Measurements from ENCODE around the gene MED26.
"Not testable (repeated sequence)": the region's sequence is repeated elsewhere in the genome, so short reads cannot be mapped to it uniquely, and the experiment has no call there.

MED26 gene

GRCh38 chr19:16628183-16628983 is at the start of gene MED26:
MED26 (minus strand) TSS chr19:16628204; CDS start chr19:16627943, 261 bp downstream.
- peak within 1 kb of the TSS; percentile 84 for H3K4me2 ChIP-seq (ENCODE audit: insufficient read depth, low read length)
- peaks cover 69% of the 10 kb centered on the region for H3K79me2 ChIP-seq (ENCODE audit: insufficient read depth, low read length)
- TF ChIP-seq, protein P1, sequence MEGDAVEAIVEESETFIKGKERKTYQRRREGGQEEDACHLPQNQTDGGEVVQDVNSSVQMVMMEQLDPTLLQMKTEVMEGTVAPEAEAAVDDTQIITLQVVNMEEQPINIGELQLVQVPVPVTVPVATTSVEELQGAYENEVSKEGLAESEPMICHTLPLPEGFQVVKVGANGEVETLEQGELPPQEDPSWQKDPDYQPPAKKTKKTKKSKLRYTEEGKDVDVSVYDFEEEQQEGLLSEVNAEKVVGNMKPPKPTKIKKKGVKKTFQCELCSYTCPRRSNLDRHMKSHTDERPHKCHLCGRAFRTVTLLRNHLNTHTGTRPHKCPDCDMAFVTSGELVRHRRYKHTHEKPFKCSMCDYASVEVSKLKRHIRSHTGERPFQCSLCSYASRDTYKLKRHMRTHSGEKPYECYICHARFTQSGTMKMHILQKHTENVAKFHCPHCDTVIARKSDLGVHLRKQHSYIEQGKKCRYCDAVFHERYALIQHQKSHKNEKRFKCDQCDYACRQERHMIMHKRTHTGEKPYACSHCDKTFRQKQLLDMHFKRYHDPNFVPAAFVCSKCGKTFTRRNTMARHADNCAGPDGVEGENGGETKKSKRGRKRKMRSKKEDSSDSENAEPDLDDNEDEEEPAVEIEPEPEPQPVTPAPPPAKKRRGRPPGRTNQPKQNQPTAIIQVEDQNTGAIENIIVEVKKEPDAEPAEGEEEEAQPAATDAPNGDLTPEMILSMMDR (IDR thresholded peaks at IDR 0.05; ENCODE audit: borderline replicate concordance, extremely low read depth, low read length, poor library complexity, severe bottlenecking): peak; percentile 29
- TF ChIP-seq EZH2 (IDR thresholded peaks at IDR 0.05; ENCODE audit: borderline replicate concordance, low read depth, low read length, severe bottlenecking): no peak
- DNase-seq: peak; percentile 96
- H3K36me3 ChIP-seq (ENCODE audit: insufficient read depth, low read length): peaks cover 56% of the 10 kb centered on the region
- H3K9ac ChIP-seq (ENCODE audit: low read depth, low read length): peak within 1 kb of the TSS; percentile 99
- H3K4me3 ChIP-seq (ENCODE audit: low read depth in 1 of 2, low read length in 2 of 2): peak within 1 kb of the TSS; percentile 88 to 95
- peaks cover 43% of the 10 kb centered on the region for H4K20me1 ChIP-seq (ENCODE audit: insufficient read depth, low read length)
- H3K27ac ChIP-seq (ENCODE audit: low read length): peak within 1 kb of the TSS; percentile 99
- ATAC-seq (ENCODE audit: insufficient read depth, low read depth): peak; percentile 83
- no peaks in the 10 kb centered on the region for H3K27me3 ChIP-seq (ENCODE audit: insufficient read depth, low read length, poor library complexity)
- peaks cover 47% of the 10 kb centered on the region for H3K4me1 ChIP-seq (ENCODE audit: insufficient read depth, low read length)
- no peaks in the 10 kb centered on the region for H3K9me3 ChIP-seq (ENCODE audit: insufficient read depth, low read length, severe bottlenecking)
- H2AFZ ChIP-seq (ENCODE audit: low read depth, low read length): peak within 1 kb of the TSS; percentile 95

GRCh38 chr19:16677055-16677454 is 49.1 kb upstream of the MED26 start:
- no peaks in the 10 kb centered on the region for H3K79me2 ChIP-seq (ENCODE audit: insufficient read depth, low read length)

DNA sequence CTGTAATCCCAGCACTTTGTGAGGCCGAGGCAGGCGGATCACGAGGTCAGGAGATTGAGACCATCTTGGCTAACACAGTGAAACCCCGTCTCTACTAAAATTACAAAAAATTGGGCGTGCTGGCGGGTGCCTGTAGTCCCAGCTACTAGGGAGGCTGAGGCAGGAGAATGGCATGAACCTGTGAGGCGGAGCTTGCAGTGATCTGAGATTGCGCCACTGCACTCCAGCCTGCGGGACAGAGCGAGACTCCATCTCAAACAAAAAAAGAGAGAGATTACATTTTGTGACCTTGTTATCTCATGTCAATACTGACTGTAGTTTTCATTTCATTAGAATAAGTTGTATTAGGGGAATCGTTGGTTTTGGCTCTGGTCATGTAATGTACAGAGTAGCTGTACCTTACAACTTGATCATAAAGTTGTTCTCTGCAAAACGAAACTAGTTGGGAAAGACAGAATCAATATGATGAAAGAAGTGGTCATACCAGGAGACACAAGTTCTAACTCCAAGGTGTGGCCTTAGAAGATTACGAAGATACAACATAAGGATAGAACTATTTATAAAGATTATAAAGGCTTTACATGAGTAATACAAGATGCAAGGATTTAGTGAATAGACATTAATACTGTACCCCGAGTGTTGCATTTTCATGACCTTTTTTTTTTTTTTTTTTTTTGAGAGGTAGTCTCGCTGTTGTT is 48.2 kb upstream of the MED26 start:
- Histone ChIP-seq H3K4me1 (ENCODE audit: insufficient read depth, low read length) (no peaks in the 10 kb centered on the region), H3K79me2 (ENCODE audit: insufficient read depth, low read length) (no peaks in the 10 kb centered on the region), H3K4me2 (ENCODE audit: insufficient read depth, low read length) (no peak overlapping the region), H4K20me1 (ENCODE audit: insufficient read depth, low read length) (no peaks in the 10 kb centered on the region), H2AFZ (ENCODE audit: low read depth, low read length) (no peak overlapping the region), H3K27me3 (ENCODE audit: insufficient read depth, low read length, poor library complexity) (no peaks in the 10 kb centered on the region), H3K9ac (ENCODE audit: low read depth, low read length) (no peak overlapping the region), H3K9me3 (ENCODE audit: insufficient read depth, low read length, severe bottlenecking) (peaks cover 2% of the 10 kb centered on the region), H3K36me3 (ENCODE audit: insufficient read depth, low read length) (no peaks in the 10 kb centered on the region), H3K27ac (ENCODE audit: low read length) (no peak overlapping the region), H3K4me3 (ENCODE audit: low read depth in 1 of 2, low read length in 2 of 2) (no peak overlapping the region)
- ATAC-seq (ENCODE audit: insufficient read depth, low read depth) (no peak), DNase-seq (no peak)
- no peak for TF ChIP-seq EZH2 (IDR thresholded peaks at IDR 0.05; ENCODE audit: borderline replicate concordance, low read depth, low read length, severe bottlenecking)
- TF ChIP-seq, protein P1 (IDR thresholded peaks at IDR 0.05; ENCODE audit: borderline replicate concordance, extremely low read depth, low read length, poor library complexity, severe bottlenecking): no peak

More at GRCh38 chr19:16677055-16677454, 49.1 kb upstream of the MED26 start:
- H2AFZ ChIP-seq (ENCODE audit: low read depth, low read length): no peak overlapping the region
- DNase-seq: no peak
- H3K4me1 ChIP-seq (ENCODE audit: insufficient read depth, low read length): no peaks in the 10 kb centered on the region
- ATAC-seq (ENCODE audit: insufficient read depth, low read depth): no peak
- H3K9ac ChIP-seq (ENCODE audit: low read depth, low read length): no peak overlapping the region
- TF ChIP-seq EZH2 (IDR thresholded peaks at IDR 0.05; ENCODE audit: borderline replicate concordance, low read depth, low read length, severe bottlenecking): no peak
- TF ChIP-seq, protein P1 (IDR thresholded peaks at IDR 0.05; ENCODE audit: borderline replicate concordance, extremely low read depth, low read length, poor library complexity, severe bottlenecking): no peak
- H3K27ac ChIP-seq (ENCODE audit: low read length): no peak overlapping the region
- no peaks in the 10 kb centered on the region for H4K20me1 ChIP-seq (ENCODE audit: insufficient read depth, low read length)
- no peak overlapping the region for H3K4me3 ChIP-seq (ENCODE audit: low read depth in 1 of 2, low read length in 2 of 2)
- no peak overlapping the region for H3K4me2 ChIP-seq (ENCODE audit: insufficient read depth, low read length)
- peaks cover 2% of the 10 kb centered on the region for H3K9me3 ChIP-seq (ENCODE audit: insufficient read depth, low read length, severe bottlenecking)
- H3K36me3 ChIP-seq (ENCODE audit: insufficient read depth, low read length): no peaks in the 10 kb centered on the region
- no peaks in the 10 kb centered on the region for H3K27me3 ChIP-seq (ENCODE audit: insufficient read depth, low read length, poor library complexity)

DNA sequence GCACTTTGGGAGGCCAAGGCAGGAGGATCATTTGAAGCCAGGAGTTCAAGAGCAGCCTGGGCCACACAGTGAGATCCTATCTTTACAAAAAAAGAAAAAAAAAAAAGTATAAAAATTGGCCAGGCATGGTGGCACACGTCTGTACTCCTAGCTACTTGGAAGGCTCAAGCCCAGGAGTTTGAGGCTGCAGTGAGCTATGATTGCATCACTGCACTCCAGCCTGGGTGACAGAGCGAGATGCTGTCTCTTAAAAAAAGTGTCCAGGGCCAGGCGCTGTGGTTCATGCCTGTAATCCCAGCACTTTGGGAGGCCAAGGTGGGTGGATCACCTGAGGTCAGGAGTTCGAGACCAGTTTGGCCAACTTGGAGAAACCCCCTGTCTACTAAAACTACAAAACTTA is 45.8 kb upstream of the MED26 start:
- H3K27me3 ChIP-seq (ENCODE audit: insufficient read depth, low read length, poor library complexity); H3K79me2 ChIP-seq (ENCODE audit: insufficient read depth, low read length); H3K4me3 ChIP-seq (ENCODE audit: low read depth in 1 of 2, low read length in 2 of 2); H3K9me3 ChIP-seq (ENCODE audit: insufficient read depth, low read length, severe bottlenecking); DNase-seq; H3K4me1 ChIP-seq (ENCODE audit: insufficient read depth, low read length); H3K36me3 ChIP-seq (ENCODE audit: insufficient read depth, low read length); H4K20me1 ChIP-seq (ENCODE audit: insufficient read depth, low read length); H3K4me2 ChIP-seq (ENCODE audit: insufficient read depth, low read length); H3K27ac ChIP-seq (ENCODE audit: low read length); H2AFZ ChIP-seq (ENCODE audit: low read depth, low read length); ATAC-seq (ENCODE audit: insufficient read depth, low read depth); H3K9ac ChIP-seq (ENCODE audit: low read depth, low read length): not testable (repeated sequence)
